HCT116 (cell line): ENCODE results near the gene GCSAM.

Experiments
- CBX3 ChIP-seq: IDR thresholded peaks from 2 replicates; pipeline ENCODE4 v1.6.1; 2012; ENCODE audit warnings: low read depth
- EGR1 ChIP-seq: IDR thresholded peaks from 2 replicates; pipeline ENCODE4 v1.6.1; 2012; ENCODE audit warnings: low read depth
- YY1 ChIP-seq: IDR thresholded peaks from 2 replicates; pipeline ENCODE4 v1.6.1; 2011; ENCODE audit warnings: low read length, low read depth, moderate library complexity, mild to moderate bottlenecking; ENCODE audit not compliant: insufficient replicate concordance; ENCODE audit errors: extremely low read depth
- ZNF274 ChIP-seq: fragments of 200-500 bp; sonication (Bioruptor generic); IDR thresholded peaks from 2 replicates; pipeline ENCODE4 v1.6.1; 2014; ENCODE audit warnings: mild to moderate bottlenecking, low read depth, low read length, inconsistent platforms
- TF ChIP-seq, protein P1 (sequence below), 3 experiments: fragments of 200-600 bp in 1 of 3; sonication (generic) in 1 of 3; IDR thresholded peaks in 2 of 3; conservative IDR thresholded peaks in 1 of 3; 2 replicates each; pipeline ENCODE4 v1.5.1; 2012 to 2017; ENCODE audit warnings: low read depth in 2 of 3, low read length in 2 of 3, antibody characterized with exemption in 1 of 3, borderline replicate concordance in 1 of 3, control low read depth in 1 of 3, mild to moderate bottlenecking in 1 of 3, mixed read lengths in 1 of 3, mixed run types in 1 of 3, moderate library complexity in 1 of 3; ENCODE audit not compliant: insufficient read depth in 1 of 3
- TF ChIP-seq, protein P2 (sequence below): IDR thresholded peaks from 2 replicates; pipeline ENCODE4 v1.6.1; 2012

DNA sequence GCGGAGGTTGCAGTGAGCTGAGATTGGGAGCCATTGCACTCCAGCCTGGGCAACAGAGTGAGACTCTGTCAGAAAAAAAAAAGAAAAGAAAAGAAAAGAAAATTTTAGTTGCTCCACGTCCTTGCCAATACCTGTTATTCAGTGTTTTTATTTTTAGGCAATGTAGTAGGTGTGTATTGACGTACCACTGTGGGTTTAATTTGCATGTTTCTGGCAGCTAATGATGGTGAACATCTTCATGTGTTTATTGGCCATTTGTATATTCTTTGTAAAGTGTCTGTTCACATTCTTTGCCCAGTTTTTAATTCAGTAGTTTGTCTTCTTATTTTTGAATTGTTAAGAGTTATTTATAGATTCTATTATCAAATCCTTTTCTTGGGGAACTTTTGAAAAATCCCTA is 38.1 kb upstream of the GCSAM start:
- TF ChIP-seq, protein P1, sequence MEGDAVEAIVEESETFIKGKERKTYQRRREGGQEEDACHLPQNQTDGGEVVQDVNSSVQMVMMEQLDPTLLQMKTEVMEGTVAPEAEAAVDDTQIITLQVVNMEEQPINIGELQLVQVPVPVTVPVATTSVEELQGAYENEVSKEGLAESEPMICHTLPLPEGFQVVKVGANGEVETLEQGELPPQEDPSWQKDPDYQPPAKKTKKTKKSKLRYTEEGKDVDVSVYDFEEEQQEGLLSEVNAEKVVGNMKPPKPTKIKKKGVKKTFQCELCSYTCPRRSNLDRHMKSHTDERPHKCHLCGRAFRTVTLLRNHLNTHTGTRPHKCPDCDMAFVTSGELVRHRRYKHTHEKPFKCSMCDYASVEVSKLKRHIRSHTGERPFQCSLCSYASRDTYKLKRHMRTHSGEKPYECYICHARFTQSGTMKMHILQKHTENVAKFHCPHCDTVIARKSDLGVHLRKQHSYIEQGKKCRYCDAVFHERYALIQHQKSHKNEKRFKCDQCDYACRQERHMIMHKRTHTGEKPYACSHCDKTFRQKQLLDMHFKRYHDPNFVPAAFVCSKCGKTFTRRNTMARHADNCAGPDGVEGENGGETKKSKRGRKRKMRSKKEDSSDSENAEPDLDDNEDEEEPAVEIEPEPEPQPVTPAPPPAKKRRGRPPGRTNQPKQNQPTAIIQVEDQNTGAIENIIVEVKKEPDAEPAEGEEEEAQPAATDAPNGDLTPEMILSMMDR (IDR thresholded peaks at IDR 0.05 in 2 of 3, conservative IDR thresholded peaks at IDR 0.05 in 1 of 3; ENCODE audit: borderline replicate concordance in 1 of 3, insufficient read depth in 1 of 3, low read depth in 2 of 3, low read length in 2 of 3): no peak
- TF ChIP-seq CBX3 (no peak), YY1 (no peak), ZNF274 (no peak), EGR1 (no peak)
- TF ChIP-seq, protein P2, sequence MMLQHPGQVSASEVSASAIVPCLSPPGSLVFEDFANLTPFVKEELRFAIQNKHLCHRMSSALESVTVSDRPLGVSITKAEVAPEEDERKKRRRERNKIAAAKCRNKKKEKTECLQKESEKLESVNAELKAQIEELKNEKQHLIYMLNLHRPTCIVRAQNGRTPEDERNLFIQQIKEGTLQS: no peak
